A673 (cell line): Measurements from ENCODE around the gene TAX1BP1. TPM values are rescaled to one million over a fixed set of nuclear protein-coding genes. Genes with fewer than 3 reads are reported as not detected.

ENCODE experiments used
- BruUV-seq: library from RNA; stranded (reverse); fragments of 400-500 nt; replicated peaks from 2 replicates; lab custom pipeline; 2021; lab: Mats Ljungman, UMichigan
- CTCF ChIA-PET: fragments of 300-600 bp; sonication (Branson Sonifier 250); formaldehyde crosslinking; loops from one replicate; lab custom pipeline; 2022; ENCODE audit warnings: antibody characterized with exemption; lab: Charles Lee
- POLR2A ChIA-PET: fragments of 300-600 bp; sonication (Branson Sonifier 250); formaldehyde crosslinking; loops from one replicate; lab custom pipeline; 2022; ENCODE audit warnings: antibody characterized with exemption; ENCODE audit not compliant: low non-redundant PET; lab: Charles Lee
- DNase-seq: peaks from one replicate; pipeline ENCODE4 v3.0.0-alpha.2; 2015; ENCODE audit warnings: low spot score
- H3K27ac ChIP-seq: fragments of 200-600 bp; sonication (generic); 2 replicates; pipeline ENCODE4 v1.5.1; 2016; ENCODE audit warnings: mixed run types, low read depth, mild to moderate bottlenecking, mixed read lengths, antibody characterized with exemption, low read length; ENCODE audit not compliant: poor library complexity, severe bottlenecking
- H3K27me3 ChIP-seq: fragments of 200-600 bp; sonication (generic); replicated peaks from 2 replicates; pipeline ENCODE4 v1.6.1; 2017; ENCODE audit warnings: mixed run types, low read depth, mild to moderate bottlenecking, mixed read lengths, antibody characterized with exemption, low read length; ENCODE audit not compliant: insufficient read depth, poor library complexity
- H3K36me3 ChIP-seq: fragments of 200-600 bp; sonication (generic); 2 replicates; pipeline ENCODE4 v1.6.1; 2016; ENCODE audit warnings: mixed run types, mild to moderate bottlenecking, mixed read lengths, antibody characterized with exemption, low read length; ENCODE audit not compliant: insufficient read depth, poor library complexity, severe bottlenecking
- H3K4me1 ChIP-seq: fragments of 200-600 bp; sonication (generic); 2 replicates; pipeline ENCODE4 v1.6.1; 2017; ENCODE audit warnings: mixed run types, mild to moderate bottlenecking, mixed read lengths, antibody characterized with exemption, low read length; ENCODE audit not compliant: insufficient read depth, poor library complexity, severe bottlenecking
- H3K4me3 ChIP-seq: fragments of 200-600 bp; sonication (generic); 2 replicates; pipeline ENCODE4 v1.5.1; 2016; ENCODE audit warnings: low read depth, mixed run types, mild to moderate bottlenecking, mixed read lengths, low read length; ENCODE audit not compliant: poor library complexity, severe bottlenecking
- H3K9me3 ChIP-seq: fragments of 200-600 bp; sonication (generic); 2 replicates; pipeline ENCODE4 v1.6.1; 2016; ENCODE audit warnings: mixed run types, low read depth, mild to moderate bottlenecking, mixed read lengths, antibody characterized with exemption, low read length; ENCODE audit not compliant: poor library complexity, severe bottlenecking
- EZH2 ChIP-seq: fragments of 200-600 bp; sonication (generic); IDR thresholded peaks from 2 replicates; pipeline ENCODE4 v1.6.1; 2017; ENCODE audit warnings: borderline replicate concordance, low read depth, mild to moderate bottlenecking, mixed read lengths, antibody characterized with exemption, low read length; ENCODE audit not compliant: poor library complexity, severe bottlenecking
- intact Hi-C: fragments of 100-400 bp; cut with micrococcal nuclease; formaldehyde crosslinking; loops from one replicate; pipeline ENCODE4 v1.10.0; 2022; ENCODE audit not compliant: unreplicated experiment
- total RNA-seq: library from RNA; stranded (reverse); gene quantifications from 2 replicates; pipeline ENCODE4 v1.2.3, GENCODE V29; 2021
- TF ChIP-seq, protein P1 (sequence below): fragments of 300-800, 200-600 bp; sonication (generic); conservative IDR thresholded peaks from 2 replicates; pipeline ENCODE4 v1.5.1; 2017; ENCODE audit warnings: low read depth, mild to moderate bottlenecking, antibody characterized with exemption, low read length, moderate library complexity, mixed read lengths

The TAX1BP1 gene
- total RNA-seq, 1 experiment from 2014 or later: 54.0 TPM

DNA sequence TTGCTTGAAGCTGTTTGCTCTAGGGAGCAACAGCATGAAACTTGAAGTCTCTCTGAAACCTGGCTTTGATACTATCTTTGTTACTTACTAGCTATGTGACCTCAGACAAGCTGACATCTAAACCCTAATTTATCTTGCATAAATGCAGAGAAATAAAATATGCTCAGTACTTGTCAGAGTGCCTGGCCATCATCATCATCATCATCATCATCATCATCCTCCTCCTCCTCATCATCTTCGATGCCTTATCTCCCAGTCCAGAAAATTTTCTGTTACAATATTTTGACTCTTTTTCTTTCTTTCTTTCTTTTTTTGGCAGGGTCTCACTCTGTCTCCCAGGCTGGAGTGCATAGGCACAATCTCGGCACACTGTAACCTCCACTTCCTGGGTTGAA, 34.8 kb upstream of the TAX1BP1 start:
- Histone ChIP-seq H3K4me1 (no peaks in the 10 kb centered on the region), H3K27me3 (no peaks in the 10 kb centered on the region), H3K27ac (no peak overlapping the region), H3K4me3 (no peak overlapping the region), H3K36me3 (no peaks in the 10 kb centered on the region), H3K9me3 (no peaks in the 10 kb centered on the region)
- POLR2A ChIA-PET: no interaction called here
- CTCF ChIA-PET: no interaction called here
- no peak for TF ChIP-seq EZH2
- TF ChIP-seq, protein P1, sequence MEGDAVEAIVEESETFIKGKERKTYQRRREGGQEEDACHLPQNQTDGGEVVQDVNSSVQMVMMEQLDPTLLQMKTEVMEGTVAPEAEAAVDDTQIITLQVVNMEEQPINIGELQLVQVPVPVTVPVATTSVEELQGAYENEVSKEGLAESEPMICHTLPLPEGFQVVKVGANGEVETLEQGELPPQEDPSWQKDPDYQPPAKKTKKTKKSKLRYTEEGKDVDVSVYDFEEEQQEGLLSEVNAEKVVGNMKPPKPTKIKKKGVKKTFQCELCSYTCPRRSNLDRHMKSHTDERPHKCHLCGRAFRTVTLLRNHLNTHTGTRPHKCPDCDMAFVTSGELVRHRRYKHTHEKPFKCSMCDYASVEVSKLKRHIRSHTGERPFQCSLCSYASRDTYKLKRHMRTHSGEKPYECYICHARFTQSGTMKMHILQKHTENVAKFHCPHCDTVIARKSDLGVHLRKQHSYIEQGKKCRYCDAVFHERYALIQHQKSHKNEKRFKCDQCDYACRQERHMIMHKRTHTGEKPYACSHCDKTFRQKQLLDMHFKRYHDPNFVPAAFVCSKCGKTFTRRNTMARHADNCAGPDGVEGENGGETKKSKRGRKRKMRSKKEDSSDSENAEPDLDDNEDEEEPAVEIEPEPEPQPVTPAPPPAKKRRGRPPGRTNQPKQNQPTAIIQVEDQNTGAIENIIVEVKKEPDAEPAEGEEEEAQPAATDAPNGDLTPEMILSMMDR: no peak
- DNase-seq: no peak
- no TSS peak for BruUV-seq
- intact Hi-C loops: no loop called here

DNA sequence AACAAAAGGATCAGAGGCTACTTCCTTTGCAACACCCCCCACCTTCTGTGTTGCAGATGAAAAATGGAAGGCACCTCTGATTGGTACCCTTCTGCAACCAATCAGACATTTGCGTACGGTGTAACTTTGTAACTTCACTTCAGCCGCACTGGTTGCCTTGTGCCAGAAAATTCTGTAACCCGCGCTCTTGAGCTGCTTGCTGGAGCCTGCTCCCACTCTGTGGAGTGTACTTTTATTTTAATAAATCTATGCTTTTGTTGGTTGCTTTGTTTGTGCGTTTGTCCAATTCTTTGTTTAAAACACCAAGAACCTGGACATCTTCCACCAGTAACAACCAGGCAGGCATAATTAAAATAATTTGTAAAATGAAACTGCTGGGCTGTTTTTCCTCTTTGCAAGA, 31.5 kb upstream of the TAX1BP1 start:
- ChIA-PET POLR2A (no interaction called here), CTCF (no interaction called here)
- Histone ChIP-seq H3K27ac (no peak overlapping the region), H3K4me1 (no peaks in the 10 kb centered on the region), H3K9me3 (no peaks in the 10 kb centered on the region), H3K4me3 (no peak overlapping the region), H3K27me3 (no peaks in the 10 kb centered on the region), H3K36me3 (no peaks in the 10 kb centered on the region)
- TF ChIP-seq, protein P1: no peak
- TF ChIP-seq EZH2: no peak
- intact Hi-C loops: no loop called here
- no TSS peak for BruUV-seq
- no peak for DNase-seq

DNA sequence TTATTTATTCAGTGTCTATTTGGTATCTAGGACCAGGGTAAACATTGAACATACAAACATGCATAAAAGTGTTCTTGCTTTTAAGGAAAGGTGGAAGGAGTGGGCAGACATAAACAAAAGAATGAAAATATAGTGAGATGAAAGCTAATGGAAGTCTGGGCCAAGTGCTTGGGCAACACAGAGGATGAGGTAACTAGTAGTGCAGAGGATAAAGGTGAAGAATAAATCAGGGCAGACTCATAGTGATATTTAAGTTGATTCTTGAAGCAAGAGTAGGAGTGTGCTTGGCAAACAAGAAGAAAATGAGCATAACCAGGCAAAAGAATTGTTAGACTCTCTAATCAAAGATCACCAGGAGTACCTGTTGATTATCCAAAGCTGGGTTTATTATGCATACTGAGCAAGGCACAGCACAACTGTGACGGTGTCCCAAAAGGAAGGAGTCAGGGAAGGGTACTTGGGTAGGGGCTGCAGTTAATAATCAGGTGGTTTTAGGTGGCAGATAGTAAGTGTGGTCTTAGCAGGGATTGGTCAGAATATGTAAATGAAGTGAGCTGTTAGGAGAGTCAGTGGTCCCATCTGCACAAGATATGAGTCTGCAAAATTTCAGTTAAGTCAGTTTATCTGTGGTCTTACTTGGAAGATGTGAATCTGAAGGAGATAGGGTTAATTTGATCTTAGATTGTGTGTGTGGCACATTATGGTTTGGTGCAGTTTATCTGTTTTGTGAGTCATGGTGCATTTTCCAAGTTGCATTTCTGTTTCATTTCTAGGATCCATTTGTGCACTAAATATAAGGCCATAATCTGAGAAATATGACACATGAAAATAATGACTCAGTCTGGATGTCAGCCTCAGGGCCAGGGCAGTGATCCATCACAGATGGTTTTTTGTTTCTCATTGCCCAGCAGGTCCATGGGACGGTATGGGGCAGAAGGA, 30.6 kb upstream of the TAX1BP1 start:
- POLR2A ChIA-PET: no interaction called here

More for the DNA sequence above, 30.6 kb upstream of the TAX1BP1 start:
- H3K27me3 ChIP-seq: no peaks in the 10 kb centered on the region
- intact Hi-C loops: no loop called here
- H3K27ac ChIP-seq: no peak overlapping the region
- no TSS peak for BruUV-seq
- CTCF ChIA-PET: no interaction called here
- H3K9me3 ChIP-seq: no peaks in the 10 kb centered on the region
- TF ChIP-seq, protein P1: no peak
- no peak for TF ChIP-seq EZH2
- no peaks in the 10 kb centered on the region for H3K36me3 ChIP-seq
- DNase-seq: no peak
- H3K4me3 ChIP-seq: no peak overlapping the region
- H3K4me1 ChIP-seq: no peaks in the 10 kb centered on the region
